ENCODE data around the gene DAPK2. TPM values are rescaled to one million over a fixed set of nuclear protein-coding genes. Genes with fewer than 3 reads are reported as not detected.

DAPK2 gene
- total RNA-seq, 1 donor from 2014 or later = 5.0 TPM

GRCh38 chr15:63860555-63860954 is 185.7 kb downstream of the DAPK2 start:
- DNase-seq = no peak

GRCh38 chr15:63860155-63860554 is 186.1 kb downstream of the DAPK2 start:
- DNase-seq = no peak

- DNase-seq = no peak
Measured at GRCh38 chr15:63858881-63859280, 187.4 kb downstream of the DAPK2 start.

GRCh38 chr15:63858448-63858847 is 187.8 kb downstream of the DAPK2 start:
- no peak for DNase-seq

- no peak for DNase-seq
Measured at GRCh38 chr15:63857461-63857856, 188.8 kb downstream of the DAPK2 start.

Small RNAs within 50 kb of the gene (small RNA-seq; reads per million reads assigned to genes)
- not detected for gene AC015914.2
- not detected for gene MIR422A

Other genes with a start within 250 kb of the DAPK2 start
- 275 TPM for gene HERC1, start 212.5 kb downstream of the DAPK2 start, total RNA-seq
- gene CIAO2A, start 47.4 kb upstream of the DAPK2 start, total RNA-seq = 36.3 TPM
- 37.6 TPM for gene SNX1, start 49.5 kb upstream of the DAPK2 start, total RNA-seq
- gene SNX22, start 105.2 kb upstream of the DAPK2 start, total RNA-seq = 14.5 TPM
- gene PPIB, start 116.5 kb upstream of the DAPK2 start, total RNA-seq = 142 TPM

All from occipital lobe (tissue), 3 donors.